ENCODE measurements around the gene CACNA1H. TPM values are rescaled to one million over a fixed set of nuclear protein-coding genes. Genes with fewer than 3 reads are reported as not detected.
"Not testable (repeated sequence)": the region's sequence is repeated elsewhere in the genome, so short reads cannot be mapped to it uniquely, and the experiment has no call there.

CACNA1H gene
- total and polyA plus RNA-seq, 5 experiments from 2014 or later, result 0.03 to 2.7 (median 1.8) TPM

- H3K4me3 Mint-ChIP-seq, result no peak overlapping the region
- H3K27ac Mint-ChIP-seq, result no peak overlapping the region
- H3K27me3 Mint-ChIP-seq, result peaks cover 0 to 6% (median 0%) of the 10 kb centered on the region in 5 donors
- H3K9me3 Mint-ChIP-seq, result no peaks in the 10 kb centered on the region
- POLR2A ChIA-PET, result no interaction called here
- H3K4me1 Mint-ChIP-seq, result no peaks in the 10 kb centered on the region
- no peak for DNase-seq
- no peak for ATAC-seq
- no peaks in the 10 kb centered on the region for H3K36me3 Mint-ChIP-seq
These were observed 27.9 kb downstream of the CACNA1H start for GRCh38 chr16:1180549-1181403.

GRCh38 chr16:1181404-1182315, 28.8 kb downstream of the CACNA1H start:
- no peak overlapping the region for H3K4me3 Mint-ChIP-seq
- no peak overlapping the region for H3K27ac Mint-ChIP-seq
- no peaks in the 10 kb centered on the region for H3K9me3 Mint-ChIP-seq
- H3K36me3 Mint-ChIP-seq, result no peaks in the 10 kb centered on the region
- no peaks in the 10 kb centered on the region for H3K4me1 Mint-ChIP-seq
- ATAC-seq (no peak), DNase-seq (no peak)
- H3K27me3 Mint-ChIP-seq, result peaks cover 0 to 6% (median 0%) of the 10 kb centered on the region in 5 donors
- POLR2A ChIA-PET, result no interaction called here

GRCh38 chr16:1182316-1182671, 29.4 kb downstream of the CACNA1H start:
- ATAC-seq (no peak), DNase-seq (no peak)
- H3K27ac Mint-ChIP-seq, result no peak overlapping the region
- POLR2A ChIA-PET, result no interaction called here
- H3K9me3 Mint-ChIP-seq, result no peaks in the 10 kb centered on the region
- peaks cover 0 to 6% (median 0%) of the 10 kb centered on the region in 5 donors for H3K27me3 Mint-ChIP-seq
- H3K4me1 Mint-ChIP-seq, result no peaks in the 10 kb centered on the region
- H3K36me3 Mint-ChIP-seq, result no peaks in the 10 kb centered on the region
- no peak overlapping the region for H3K4me3 Mint-ChIP-seq

- POLR2A ChIA-PET, result no interaction called here
- DNase-seq (no peak), ATAC-seq (no peak)
- Mint-ChIP-seq H3K9me3 (no peaks in the 10 kb centered on the region), H3K36me3 (no peaks in the 10 kb centered on the region), H3K27ac (no peak overlapping the region), H3K4me3 (no peak overlapping the region), H3K27me3 (peaks cover 0 to 6% (median 3%) of the 10 kb centered on the region in 5 donors), H3K4me1 (no peaks in the 10 kb centered on the region)
These were observed 30.3 kb downstream of the CACNA1H start for GRCh38 chr16:1182950-1183907.

GRCh38 chr16:1184156-1184868, 31.4 kb downstream of the CACNA1H start:
- no peak for ATAC-seq
- POLR2A ChIA-PET, result no interaction called here
- Mint-ChIP-seq H3K4me1 (no peaks in the 10 kb centered on the region), H3K4me3 (no peak overlapping the region), H3K9me3 (no peaks in the 10 kb centered on the region), H3K27ac (no peak overlapping the region), H3K36me3 (no peaks in the 10 kb centered on the region), H3K27me3 (peaks cover 0 to 10% (median 3%) of the 10 kb centered on the region in 5 donors)
- no peak for DNase-seq

- DNase-seq (no peak), ATAC-seq (no peak)
- no peak overlapping the region for H3K4me3 Mint-ChIP-seq
- POLR2A ChIA-PET, result no interaction called here
- H3K4me1 Mint-ChIP-seq, result no peaks in the 10 kb centered on the region
- no peaks in the 10 kb centered on the region for H3K9me3 Mint-ChIP-seq
- H3K27me3 Mint-ChIP-seq, result peaks cover 0 to 9% (median 3%) of the 10 kb centered on the region in 5 donors
- H3K36me3 Mint-ChIP-seq, result no peaks in the 10 kb centered on the region
- no peak overlapping the region for H3K27ac Mint-ChIP-seq
These were observed 32.1 kb downstream of the CACNA1H start for GRCh38 chr16:1184980-1185379.

- H3K27me3 Mint-ChIP-seq, H3K9me3 Mint-ChIP-seq, ATAC-seq, H3K27ac Mint-ChIP-seq, POLR2A ChIA-PET, H3K4me3 Mint-ChIP-seq, DNase-seq, H3K36me3 Mint-ChIP-seq, H3K4me1 Mint-ChIP-seq: not testable (repeated sequence)
These were observed 32.7 kb downstream of the CACNA1H start for GRCh38 chr16:1185460-1186207.

- no peak overlapping the region for H3K4me3 Mint-ChIP-seq
- POLR2A ChIA-PET, result no interaction called here
- no peaks in the 10 kb centered on the region for H3K4me1 Mint-ChIP-seq
- peak; percentile 64 to 86 for ATAC-seq
- H3K27me3 Mint-ChIP-seq, result peaks cover 0 to 8% (median 3%) of the 10 kb centered on the region in 5 donors
- DNase-seq, result peak in 9 of 10 donors; percentile 24 to 71 (median 53)
- H3K9me3 Mint-ChIP-seq, result no peaks in the 10 kb centered on the region
- H3K36me3 Mint-ChIP-seq, result no peaks in the 10 kb centered on the region
- H3K27ac Mint-ChIP-seq, result no peak overlapping the region
These were observed 35.7 kb downstream of the CACNA1H start for GRCh38 chr16:1188432-1189189.

GRCh38 chr16:1189455-1189854, 36.5 kb downstream of the CACNA1H start:
- peaks cover 0 to 8% (median 3%) of the 10 kb centered on the region in 5 donors for H3K27me3 Mint-ChIP-seq
- DNase-seq (no peak), ATAC-seq (no peak)
- POLR2A ChIA-PET, result no interaction called here
- H3K4me3 Mint-ChIP-seq, result no peak overlapping the region
- H3K36me3 Mint-ChIP-seq, result no peaks in the 10 kb centered on the region
- no peaks in the 10 kb centered on the region for H3K4me1 Mint-ChIP-seq
- no peaks in the 10 kb centered on the region for H3K9me3 Mint-ChIP-seq
- H3K27ac Mint-ChIP-seq, result no peak overlapping the region

GRCh38 chr16:1190789-1191188, 37.9 kb downstream of the CACNA1H start:
- H3K4me3 Mint-ChIP-seq, H3K4me1 Mint-ChIP-seq, DNase-seq, POLR2A ChIA-PET, ATAC-seq, H3K27ac Mint-ChIP-seq, H3K36me3 Mint-ChIP-seq, H3K9me3 Mint-ChIP-seq, H3K27me3 Mint-ChIP-seq: not testable (repeated sequence)

All from naive thymus-derived CD8-positive, alpha-beta T cell (primary cell).